Measurements from ENCODE around the gene NPM1. TPM values are rescaled to one million over a fixed set of nuclear protein-coding genes. Genes with fewer than 3 reads are reported as not detected.

Gene NPM1
- total RNA-seq, 2 donors from 2014 or later: 1,349 to 2,333 TPM

GRCh38 chr5:171432076-171432475 is 44.4 kb downstream of the NPM1 start:
- H3K27me3 Mint-ChIP-seq: no peaks in the 10 kb centered on the region
- H3K4me3 Mint-ChIP-seq: no peak overlapping the region
- H3K9me3 Mint-ChIP-seq: no peaks in the 10 kb centered on the region
- H3K27ac Mint-ChIP-seq: no peak overlapping the region
- DNase-seq (ENCODE audit: low spot score) (peak; percentile 44), ATAC-seq (no peak)
- no peaks in the 10 kb centered on the region for H3K36me3 Mint-ChIP-seq
- H3K4me1 Mint-ChIP-seq (ENCODE audit: low read depth in 2 of 2): no peaks in the 10 kb centered on the region

GRCh38 chr5:171432583-171433351 is 45.1 kb downstream of the NPM1 start:
- H3K27ac Mint-ChIP-seq: no peak overlapping the region
- ATAC-seq: no peak
- no peaks in the 10 kb centered on the region for H3K27me3 Mint-ChIP-seq
- peak; percentile 49 for DNase-seq (ENCODE audit: low spot score)
- no peaks in the 10 kb centered on the region for H3K4me1 Mint-ChIP-seq (ENCODE audit: low read depth in 2 of 2)
- no peak overlapping the region for H3K4me3 Mint-ChIP-seq
- H3K36me3 Mint-ChIP-seq: no peaks in the 10 kb centered on the region
- no peaks in the 10 kb centered on the region for H3K9me3 Mint-ChIP-seq

GRCh38 chr5:171433352-171433698 is 45.7 kb downstream of the NPM1 start:
- no peak overlapping the region for H3K4me3 Mint-ChIP-seq
- no peaks in the 10 kb centered on the region for H3K4me1 Mint-ChIP-seq (ENCODE audit: low read depth in 2 of 2)
- no peaks in the 10 kb centered on the region for H3K36me3 Mint-ChIP-seq
- DNase-seq (ENCODE audit: low spot score) (no peak), ATAC-seq (no peak)
- no peaks in the 10 kb centered on the region for H3K9me3 Mint-ChIP-seq
- H3K27me3 Mint-ChIP-seq: no peaks in the 10 kb centered on the region
- no peak overlapping the region for H3K27ac Mint-ChIP-seq

- no peak for ATAC-seq
- H3K4me3 Mint-ChIP-seq: no peak overlapping the region
- no peaks in the 10 kb centered on the region for H3K9me3 Mint-ChIP-seq
- no peaks in the 10 kb centered on the region for H3K4me1 Mint-ChIP-seq (ENCODE audit: low read depth in 2 of 2)
- no peaks in the 10 kb centered on the region for H3K36me3 Mint-ChIP-seq
- no peak overlapping the region for H3K27ac Mint-ChIP-seq
- peak; percentile 42 for DNase-seq (ENCODE audit: low spot score)
- H3K27me3 Mint-ChIP-seq: no peaks in the 10 kb centered on the region
These were observed 46.5 kb downstream of the NPM1 start for GRCh38 chr5:171433982-171434676.

- ATAC-seq: no peak
- Mint-ChIP-seq H3K27me3 (no peaks in the 10 kb centered on the region), H3K36me3 (no peaks in the 10 kb centered on the region), H3K27ac (no peak overlapping the region), H3K9me3 (no peaks in the 10 kb centered on the region), H3K4me3 (no peak overlapping the region), H3K4me1 (ENCODE audit: low read depth in 2 of 2) (no peaks in the 10 kb centered on the region)
- no peak for DNase-seq (ENCODE audit: low spot score)
These were observed 47.2 kb downstream of the NPM1 start for GRCh38 chr5:171434874-171435273.

GRCh38 chr5:171435908-171436307 is 48.3 kb downstream of the NPM1 start:
- Mint-ChIP-seq H3K36me3 (no peaks in the 10 kb centered on the region), H3K9me3 (no peaks in the 10 kb centered on the region)

GRCh38 chr5:171436804-171437285 is 49.2 kb downstream of the NPM1 start:
- H3K27me3 Mint-ChIP-seq: no peaks in the 10 kb centered on the region
- H3K4me3 Mint-ChIP-seq: no peak overlapping the region
- DNase-seq (ENCODE audit: low spot score) (no peak), ATAC-seq (no peak)
- H3K9me3 Mint-ChIP-seq: no peaks in the 10 kb centered on the region
- no peak overlapping the region for H3K27ac Mint-ChIP-seq
- H3K36me3 Mint-ChIP-seq: no peaks in the 10 kb centered on the region
- no peaks in the 10 kb centered on the region for H3K4me1 Mint-ChIP-seq (ENCODE audit: low read depth in 2 of 2)

More at GRCh38 chr5:171435908-171436307, 48.3 kb downstream of the NPM1 start:
- no peak for ATAC-seq
- Mint-ChIP-seq H3K4me3 (no peak overlapping the region), H3K4me1 (ENCODE audit: low read depth in 2 of 2) (no peaks in the 10 kb centered on the region), H3K27ac (no peak overlapping the region), H3K27me3 (no peaks in the 10 kb centered on the region)
- no peak for DNase-seq (ENCODE audit: low spot score)

GRCh38 chr5:171437286-171437821 is 49.7 kb downstream of the NPM1 start:
- no peak for ATAC-seq
- no peak overlapping the region for H3K4me3 Mint-ChIP-seq
- H3K9me3 Mint-ChIP-seq: no peaks in the 10 kb centered on the region
- no peaks in the 10 kb centered on the region for H3K36me3 Mint-ChIP-seq
- DNase-seq (ENCODE audit: low spot score): no peak
- no peaks in the 10 kb centered on the region for H3K4me1 Mint-ChIP-seq (ENCODE audit: low read depth in 2 of 2)
- H3K27ac Mint-ChIP-seq: no peak overlapping the region
- H3K27me3 Mint-ChIP-seq: no peaks in the 10 kb centered on the region

GRCh38 chr5:171438738-171439137 is 51.1 kb downstream of the NPM1 start:
- DNase-seq (ENCODE audit: low spot score) (no peak), ATAC-seq (no peak)
- no peaks in the 10 kb centered on the region for H3K36me3 Mint-ChIP-seq
- no peaks in the 10 kb centered on the region for H3K4me1 Mint-ChIP-seq (ENCODE audit: low read depth in 2 of 2)
- no peak overlapping the region for H3K4me3 Mint-ChIP-seq
- H3K9me3 Mint-ChIP-seq: no peaks in the 10 kb centered on the region
- H3K27ac Mint-ChIP-seq: no peak overlapping the region
- H3K27me3 Mint-ChIP-seq: no peaks in the 10 kb centered on the region

- H3K4me3 Mint-ChIP-seq: no peak overlapping the region
- no peaks in the 10 kb centered on the region for H3K4me1 Mint-ChIP-seq (ENCODE audit: low read depth in 2 of 2)
- no peaks in the 10 kb centered on the region for H3K9me3 Mint-ChIP-seq
- DNase-seq (ENCODE audit: low spot score): no peak
- ATAC-seq: no peak
- no peaks in the 10 kb centered on the region for H3K27me3 Mint-ChIP-seq
- H3K36me3 Mint-ChIP-seq: no peaks in the 10 kb centered on the region
- no peak overlapping the region for H3K27ac Mint-ChIP-seq
These were observed 53.7 kb downstream of the NPM1 start for GRCh38 chr5:171441246-171441791.

GRCh38 chr5:171442287-171443042 is 54.8 kb downstream of the NPM1 start:
- no peak overlapping the region for H3K4me3 Mint-ChIP-seq
- H3K36me3 Mint-ChIP-seq: no peaks in the 10 kb centered on the region
- DNase-seq (ENCODE audit: low spot score) (no peak), ATAC-seq (no peak)
- H3K4me1 Mint-ChIP-seq (ENCODE audit: low read depth in 2 of 2): no peaks in the 10 kb centered on the region
- peaks cover 0 to 5% of the 10 kb centered on the region in 2 donors for H3K27me3 Mint-ChIP-seq
- no peak overlapping the region for H3K27ac Mint-ChIP-seq
- H3K9me3 Mint-ChIP-seq: no peaks in the 10 kb centered on the region

- no peak for ATAC-seq
These were observed 56.9 kb downstream of the NPM1 start for GRCh38 chr5:171444582-171444981.

GRCh38 chr5:171445644-171446516 is 58.2 kb downstream of the NPM1 start:
- Mint-ChIP-seq H3K4me3 (no peak overlapping the region), H3K27ac (no peak overlapping the region), H3K4me1 (ENCODE audit: low read depth in 2 of 2) (no peaks in the 10 kb centered on the region), H3K27me3 (peaks cover 12 to 20% of the 10 kb centered on the region in 2 donors), H3K36me3 (no peaks in the 10 kb centered on the region), H3K9me3 (no peaks in the 10 kb centered on the region)
- ATAC-seq (no peak), DNase-seq (ENCODE audit: low spot score) (no peak)

More at GRCh38 chr5:171444582-171444981, 56.9 kb downstream of the NPM1 start:
- H3K4me3 Mint-ChIP-seq: no peak overlapping the region
- H3K27me3 Mint-ChIP-seq: peaks cover 12 to 20% of the 10 kb centered on the region in 2 donors
- H3K4me1 Mint-ChIP-seq (ENCODE audit: low read depth in 2 of 2): no peaks in the 10 kb centered on the region
- H3K27ac Mint-ChIP-seq: no peak overlapping the region
- H3K36me3 Mint-ChIP-seq: no peaks in the 10 kb centered on the region
- H3K9me3 Mint-ChIP-seq: no peaks in the 10 kb centered on the region
- DNase-seq (ENCODE audit: low spot score): no peak

All from natural killer cell treated with Interleukin-12 subunit alpha and Interleukin-12 subunit beta and Interleukin-15 and Interleukin-18, amount 100 ng/mL, for 72 hours (primary cell).